HepG2 (cell line): ENCODE results near the gene GPR42. TPM values are rescaled to one million over a fixed set of nuclear protein-coding genes. Genes with fewer than 3 reads are reported as not detected.
A peak's percentile ranks its signal among the peaks of the same experiment; 100 is the strongest.

ENCODE experiments used
- ATAC-seq: fragments of 200-7000 bp; cut with Tn5 transposase; 3 replicates; pipeline ENCODE4 v1.9.1; 2020; ENCODE audit warnings: mild to moderate bottlenecking, moderate library complexity
- BruUV-seq: library from RNA; stranded (reverse); fragments of 400-500 nt; replicated peaks from 2 replicates; lab custom pipeline; 2021; lab: Mats Ljungman, UMichigan
- CTCF ChIA-PET: fragments of 300-600 bp; formaldehyde crosslinking; extraction: SDS; loops from one replicate; lab custom pipeline; 2021; ENCODE audit warnings: low total read pairs, inconsistent platforms, low intra/inter-chr PET ratio; lab: Yijun Ruan, JAX
- POLR2A ChIA-PET: fragments of 350-600 bp; sonication (Branson Sonifier 250); formaldehyde crosslinking; loops from one replicate; lab custom pipeline; 2020; ENCODE audit warnings: antibody characterized with exemption, inconsistent platforms; lab: Yijun Ruan, JAX
- DNase-seq: peaks from one replicate; pipeline ENCODE4 v3.0.0-alpha.2; 2015; ENCODE audit warnings: low spot score
- FAIRE-seq: peaks from 3 replicates; lab custom pipeline; 2011; peaks lifted over from hg19 to GRCh38; lab: Jason Lieb, UNC
- H2AFZ ChIP-seq: one replicate; pipeline ENCODE4 v1.6.1; 2011; ENCODE audit warnings: low read length, inconsistent platforms
- H3K27ac ChIP-seq: fragments of 300-600 bp; 3 replicates; pipeline ENCODE4 v1.8.0; 2011; ENCODE audit warnings: mixed run types, mild to moderate bottlenecking, mixed read lengths, low read length, inconsistent platforms; ENCODE audit not compliant: insufficient read depth; ENCODE audit errors: extremely low read length
- H3K27me3 ChIP-seq, 2 experiments: fragments of 200-600 bp in 1 of 2; 2 replicates in 1 of 2; 3 replicates in 1 of 2; pipeline versions ENCODE4 v1.6.0 to v1.8.0; 2011; ENCODE audit warnings: low read length in 2 of 2, mild to moderate bottlenecking in 2 of 2, moderate library complexity in 2 of 2, inconsistent platforms in 1 of 2; ENCODE audit not compliant: insufficient read depth in 2 of 2, control insufficient read depth in 1 of 2
- H3K36me3 ChIP-seq, 2 experiments: fragments of 200-600 bp in 1 of 2; replicated peaks in 1 of 2; 2 replicates in 1 of 2; 3 replicates in 1 of 2; pipeline versions ENCODE4 v1.5.1 to v1.8.0; 2011; ENCODE audit warnings: low read length in 2 of 2, inconsistent platforms in 1 of 2; ENCODE audit not compliant: insufficient read depth in 2 of 2, control insufficient read depth in 1 of 2
- H3K4me1 ChIP-seq: 2 replicates; pipeline ENCODE4 v1.5.1; 2012; ENCODE audit warnings: low read length, inconsistent platforms; ENCODE audit not compliant: insufficient read depth
- H3K4me2 ChIP-seq: 2 replicates; pipeline ENCODE4 v1.6.0; 2011; ENCODE audit warnings: low read depth, low read length, inconsistent platforms
- H3K4me3 ChIP-seq, 3 experiments: fragments of 200-600 bp in 1 of 3; sonication (generic), shearing (Covaris generic) in 1 of 3; replicated peaks in 1 of 3; 2 replicates each; pipeline ENCODE4 v1.5.1; 2011 to 2016; ENCODE audit warnings: low read length in 3 of 3, inconsistent platforms in 2 of 3, low read depth in 2 of 3, mild to moderate bottlenecking in 2 of 3, control low read depth in 1 of 3, mixed read lengths in 1 of 3; ENCODE audit not compliant: insufficient read depth in 1 of 3
- H3K79me2 ChIP-seq: one replicate; pipeline ENCODE4 v1.6.1; 2011; ENCODE audit warnings: low read length, inconsistent platforms; ENCODE audit not compliant: insufficient read depth
- H3K9ac ChIP-seq: 2 replicates; pipeline ENCODE4 v1.6.0; 2011; ENCODE audit warnings: mild to moderate bottlenecking, low read depth, low read length, inconsistent platforms; ENCODE audit not compliant: insufficient read depth
- H3K9me3 ChIP-seq: 2 replicates; pipeline ENCODE4 v1.5.1; 2012; ENCODE audit warnings: mild to moderate bottlenecking, low read length
- H4K20me1 ChIP-seq: 2 replicates; pipeline ENCODE4 v1.6.0; 2011; ENCODE audit warnings: inconsistent platforms, mild to moderate bottlenecking, low read length, moderate library complexity; ENCODE audit not compliant: insufficient read depth
- ATF6 ChIP-seq: sonication (generic); formaldehyde crosslinking; conservative IDR thresholded peaks from 2 replicates; pipeline ENCODE4 v1.4.0; 2020; ENCODE audit warnings: missing genetic modification reagents
- GPN1 ChIP-seq: sonication (generic); formaldehyde crosslinking; IDR thresholded peaks from 2 replicates; pipeline ENCODE4 v1.5.1; 2020; ENCODE audit warnings: missing genetic modification reagents, borderline replicate concordance
- MEIS1 ChIP-seq: sonication (generic); formaldehyde crosslinking; IDR thresholded peaks from 2 replicates; pipeline ENCODE4 v1.9.0; 2021; ENCODE audit warnings: mild to moderate bottlenecking, missing genetic modification reagents, moderate library complexity, borderline replicate concordance
- NR2F2 ChIP-seq: IDR thresholded peaks from 2 replicates; pipeline ENCODE4 v1.6.1; 2012; ENCODE audit warnings: low read depth, inconsistent platforms, borderline replicate concordance
- NR2F6 ChIP-seq, 2 experiments: IDR thresholded peaks; 2 replicates each; pipeline ENCODE4 v1.6.1; 2016; ENCODE audit warnings: antibody characterized with exemption in 1 of 2, mild to moderate bottlenecking in 1 of 2
- RARG ChIP-seq: sonication (generic); formaldehyde crosslinking; IDR thresholded peaks from 2 replicates; pipeline ENCODE4 v1.4.0; 2020; ENCODE audit warnings: low read depth, mild to moderate bottlenecking, missing genetic modification reagents
- TARDBP ChIP-seq: sonication (generic); formaldehyde crosslinking; IDR thresholded peaks from 2 replicates; pipeline ENCODE4 v1.8.0; 2022; ENCODE audit warnings: mild to moderate bottlenecking, missing genetic modification reagents
- TCF12 ChIP-seq, 2 experiments: fragments of 450-650 bp in 1 of 2; sonication (generic) in 1 of 2; formaldehyde crosslinking in 1 of 2; IDR thresholded peaks; 2 replicates each; pipeline versions ENCODE4 v1.6.1 to v1.8.0; 2017 to 2022; ENCODE audit warnings: antibody characterized with exemption in 1 of 2, mild to moderate bottlenecking in 1 of 2, missing genetic modification reagents in 1 of 2, moderate library complexity in 1 of 2
- YY1 ChIP-seq: IDR thresholded peaks from 2 replicates; pipeline ENCODE4 v1.6.1; 2011; ENCODE audit warnings: low read length, low read depth, moderate library complexity, mild to moderate bottlenecking; ENCODE audit not compliant: insufficient read depth, insufficient replicate concordance
- ZNF10 ChIP-seq: sonication (generic); formaldehyde crosslinking; IDR thresholded peaks from 2 replicates; pipeline ENCODE4 v1.4.0; 2020; ENCODE audit warnings: mild to moderate bottlenecking, low read depth, missing genetic modification reagents, borderline replicate concordance
- ZNF143 ChIP-seq: sonication (generic); formaldehyde crosslinking; IDR thresholded peaks from 2 replicates; pipeline ENCODE4 v1.4.0; 2020; ENCODE audit warnings: missing genetic modification reagents
- ZNF362 ChIP-seq: sonication (generic); formaldehyde crosslinking; IDR thresholded peaks from 2 replicates; pipeline ENCODE4 v1.4.0; 2020; ENCODE audit warnings: missing genetic modification reagents, mild to moderate bottlenecking, borderline replicate concordance
- ZNF781 ChIP-seq: sonication (generic); formaldehyde crosslinking; IDR thresholded peaks from 2 replicates; pipeline ENCODE4 v1.5.1; 2020; ENCODE audit warnings: borderline replicate concordance, mild to moderate bottlenecking, missing genetic modification reagents; ENCODE audit errors: not compliant biosample characterization
- WGBS: methylation state at CpG from one replicate; pipeline ENCODE4 v1.1.6; 2017; ENCODE audit warnings: low lambda C conversion rate; 5-methylcytosine and 5-hydroxymethylcytosine counted together
- in situ Hi-C: cut with HindIII; loops from 2 replicates; pipeline ENCODE4 v1.10.0; 2017; ENCODE audit warnings: low pct_unique_long_range_greater_than_20kb; ENCODE audit not compliant: extremely low pct_ligation_motif_present
- intact Hi-C: fragments of 100-400 bp; cut with micrococcal nuclease; formaldehyde crosslinking; loops from one replicate; pipeline ENCODE4 v1.10.0; 2022; ENCODE audit not compliant: unreplicated experiment
- polyA plus RNA-seq, 8 experiments: library from polyadenylated mRNA; depleted of rRNA in 3 of 8; stranded (reverse) in 7 of 8; unstranded in 1 of 8; fragments of >200 nt; fragmentation: Illumina TruSeq in 4 of 8; extraction: Trizol in 4 of 8; gene quantifications; 2 replicates each; pipeline versions ENCODE4 v1.2.1 to v1.2.3, GENCODE V29; 2011 to 2016; ENCODE audit warnings: low read depth in 4 of 8, missing spikeins in 1 of 8, mixed read lengths in 1 of 8; ENCODE audit not compliant: insufficient read depth in 1 of 8
- total RNA-seq, 5 experiments: library from RNA; depleted of rRNA; stranded (reverse); fragments of >200 nt; fragmentation: Illumina TruSeq; extraction: Trizol; gene quantifications; 2 replicates each; pipeline ENCODE4 v1.2.3, GENCODE V29; 2016; ENCODE audit warnings: low read depth in 1 of 5
- TF ChIP-seq, protein P1 (sequence below): sonication (generic); formaldehyde crosslinking; IDR thresholded peaks from 2 replicates; pipeline ENCODE4 v1.5.0; 2020; ENCODE audit warnings: mild to moderate bottlenecking, missing genetic modification reagents
- TF ChIP-seq, protein P2 (sequence below): sonication (generic); formaldehyde crosslinking; IDR thresholded peaks from 2 replicates; pipeline ENCODE4 v1.4.0; 2020; ENCODE audit warnings: mild to moderate bottlenecking, missing genetic modification reagents

GPR42 gene
- total and polyA plus RNA-seq, 2 of the 13 experiments (the other 11 are each of a cell fraction or from before 2014, with no cell fraction given) = not detected

DNA sequence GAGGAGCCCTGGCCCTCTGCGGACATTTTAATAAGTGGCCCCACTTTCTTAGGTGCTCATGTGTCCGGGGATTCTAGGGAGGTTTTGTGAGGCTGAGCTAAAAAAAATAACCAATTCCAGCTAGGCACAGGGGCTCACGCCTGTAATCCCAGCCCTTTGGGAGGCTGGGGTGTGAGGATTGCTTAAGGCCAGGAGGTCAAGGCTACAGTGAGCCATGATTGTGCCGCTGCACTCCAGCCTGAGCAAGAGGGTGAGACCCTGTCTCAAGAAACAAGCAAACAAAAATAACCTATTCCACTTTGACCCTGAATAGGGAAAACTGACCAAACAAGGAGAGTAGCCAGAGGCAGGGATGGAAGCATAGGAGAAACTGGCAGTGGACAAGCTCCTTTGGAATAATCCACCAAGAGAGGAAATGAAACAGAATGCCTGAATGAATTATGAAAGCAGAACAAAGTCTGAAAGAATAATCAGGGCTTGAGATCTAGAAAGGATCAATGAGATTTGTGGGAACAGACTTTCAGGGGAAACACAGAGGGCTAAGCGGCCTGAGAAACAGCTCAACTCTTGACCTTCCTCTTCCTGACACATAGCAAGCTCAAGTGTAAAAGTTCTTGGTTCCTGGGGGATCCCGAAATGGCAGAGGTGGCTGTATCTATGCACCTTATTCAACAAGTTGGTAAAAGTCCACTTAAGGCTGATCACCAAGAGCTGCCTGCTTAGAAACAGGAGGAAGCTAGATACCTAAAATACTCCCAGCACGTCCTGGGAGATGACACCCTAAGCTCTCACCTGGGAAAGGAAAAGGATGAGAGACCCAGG, 47.1 kb downstream of the GPR42 start:
- ChIA-PET CTCF (no interaction called here), POLR2A (interaction anchor here (0.5 kb wide), 1 partner anchor 25 kb away, joined by 3 read pairs; no protein-coding TSS in a partner anchor)
- no peak for ATAC-seq
- H3K79me2 ChIP-seq = no peaks in the 10 kb centered on the region
- H4K20me1 ChIP-seq = no peaks in the 10 kb centered on the region
- 18% methylated on average over 7 of the region's 7 CpGs for WGBS
- in situ Hi-C loops (no loop called here), intact Hi-C loops (no loop called here)
- H3K4me2 ChIP-seq = peak overlapping the region; percentile 33; the same call in 1 of the 2 replicates
- BruUV-seq = no TSS peak
- no peaks in the 10 kb centered on the region for H3K36me3 ChIP-seq
- no peak overlapping the region for H3K9ac ChIP-seq
- no peak for DNase-seq
- H3K4me3 ChIP-seq = no peak overlapping the region
- no peak overlapping the region for H3K27ac ChIP-seq
- no peak for FAIRE-seq
- H3K4me1 ChIP-seq = peaks cover 63% of the 10 kb centered on the region
- no peaks in the 10 kb centered on the region; a peak in 1 of 5 replicates for H3K27me3 ChIP-seq
- no peaks in the 10 kb centered on the region for H3K9me3 ChIP-seq
- no peak overlapping the region for H2AFZ ChIP-seq
- TF ChIP-seq ZNF362 (CRISPR knock-in tag) (no peak), TCF12 (IDR thresholded peaks at IDR 0.05) (no peak), TCF12 (CRISPR knock-in tag; IDR thresholded peaks at IDR 0.05) (no peak), ZNF781 (CRISPR knock-in tag) (no peak), NR2F2 (peak; percentile 34; the same call in 1 of the 2 replicates), ZNF143 (CRISPR knock-in tag) (no peak), ATF6 (CRISPR knock-in tag) (no peak), MEIS1 (no peak), GPN1 (CRISPR knock-in tag) (no peak), ZNF10 (CRISPR knock-in tag) (no peak), NR2F6 (IDR thresholded peaks at IDR 0.05) (peak; percentile 65), NR2F6 (CRISPR knock-in tag; IDR thresholded peaks at IDR 0.05) (peak; percentile 78), TARDBP (no peak), YY1 (no peak), RARG (no peak)
- TF ChIP-seq, protein P1, sequence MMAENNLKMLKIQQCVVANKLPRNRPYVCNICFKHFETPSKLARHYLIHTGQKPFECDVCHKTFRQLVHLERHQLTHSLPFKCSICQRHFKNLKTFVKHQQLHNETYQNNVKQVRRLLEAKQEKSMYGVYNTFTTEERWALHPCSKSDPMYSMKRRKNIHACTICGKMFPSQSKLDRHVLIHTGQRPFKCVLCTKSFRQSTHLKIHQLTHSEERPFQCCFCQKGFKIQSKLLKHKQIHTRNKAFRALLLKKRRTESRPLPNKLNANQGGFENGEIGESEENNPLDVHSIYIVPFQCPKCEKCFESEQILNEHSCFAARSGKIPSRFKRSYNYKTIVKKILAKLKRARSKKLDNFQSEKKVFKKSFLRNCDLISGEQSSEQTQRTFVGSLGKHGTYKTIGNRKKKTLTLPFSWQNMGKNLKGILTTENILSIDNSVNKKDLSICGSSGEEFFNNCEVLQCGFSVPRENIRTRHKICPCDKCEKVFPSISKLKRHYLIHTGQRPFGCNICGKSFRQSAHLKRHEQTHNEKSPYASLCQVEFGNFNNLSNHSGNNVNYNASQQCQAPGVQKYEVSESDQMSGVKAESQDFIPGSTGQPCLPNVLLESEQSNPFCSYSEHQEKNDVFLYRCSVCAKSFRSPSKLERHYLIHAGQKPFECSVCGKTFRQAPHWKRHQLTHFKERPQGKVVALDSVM (CRISPR knock-in tag) = peak; percentile 88
- TF ChIP-seq, protein P2, sequence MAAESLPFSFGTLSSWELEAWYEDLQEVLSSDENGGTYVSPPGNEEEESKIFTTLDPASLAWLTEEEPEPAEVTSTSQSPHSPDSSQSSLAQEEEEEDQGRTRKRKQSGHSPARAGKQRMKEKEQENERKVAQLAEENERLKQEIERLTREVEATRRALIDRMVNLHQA (CRISPR knock-in tag) = no peak
